22Rv1 (cell line): ENCODE results near the gene COX10.

Experiments
- CTCF ChIP-seq: fragments of 450-650 bp; IDR thresholded peaks from 2 replicates; pipeline ENCODE4 v1.5.1; 2017; ENCODE audit warnings: mild to moderate bottlenecking
- ZFX ChIP-seq: fragments of 450-650 bp; IDR thresholded peaks from 2 replicates; pipeline ENCODE4 v1.6.1; 2017; ENCODE audit warnings: antibody characterized with exemption, borderline replicate concordance

DNA sequence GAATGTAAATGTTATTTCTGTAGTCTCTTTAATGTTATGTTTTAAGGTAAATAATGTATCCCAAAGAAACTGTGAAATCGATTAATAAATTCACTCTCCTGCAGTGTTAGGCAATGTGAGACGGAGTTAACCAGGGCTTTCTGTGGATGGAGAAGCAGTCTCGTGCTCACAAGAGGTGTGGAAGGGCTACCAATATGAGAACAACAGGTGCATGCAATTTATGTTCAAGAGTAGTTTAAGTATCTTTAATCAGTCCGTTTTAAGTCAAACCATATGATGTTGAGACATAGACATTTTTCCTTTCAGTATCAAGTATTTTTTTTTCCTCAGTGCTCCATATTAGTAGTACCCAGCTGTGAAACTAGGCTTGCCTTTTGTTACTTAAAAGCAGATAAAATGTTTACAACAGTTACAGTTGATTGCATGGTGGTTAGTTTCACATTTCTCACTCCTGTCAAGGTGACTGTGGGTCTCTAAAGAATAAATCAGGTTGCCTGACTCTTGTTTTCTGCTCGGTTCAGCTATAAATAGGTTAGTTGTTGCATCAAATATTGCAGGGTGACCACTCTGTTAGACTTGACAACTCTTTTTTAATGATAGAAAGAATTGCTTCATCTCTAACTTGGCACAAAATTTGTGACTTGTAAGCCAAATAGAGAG, 54.4 kb downstream of the COX10 start:
- TF ChIP-seq CTCF (no peak), ZFX (no peak)
